ENCODE results near the gene MCCC1.
"Not testable (repeated sequence)": the region's sequence is repeated elsewhere in the genome, so short reads cannot be mapped to it uniquely, and the experiment has no call there.

The MCCC1 gene

GRCh38 chr3:183046883-183047282 is 52.4 kb downstream of the MCCC1 start:
- DNase-seq (ENCODE audit: low read depth in 2 of 2) = no peak

GRCh38 chr3:183044547-183045229 is 54.6 kb downstream of the MCCC1 start:
- DNase-seq (ENCODE audit: low read depth in 2 of 2) = no peak

GRCh38 chr3:183038757-183039156 is 60.5 kb downstream of the MCCC1 start:
- DNase-seq (ENCODE audit: low read depth in 2 of 2) = no peak

- no peak for DNase-seq (ENCODE audit: low read depth in 2 of 2)
Measured at GRCh38 chr3:183038221-183038620, 61.1 kb downstream of the MCCC1 start.

- no peak for DNase-seq (ENCODE audit: low read depth in 2 of 2)
Measured at GRCh38 chr3:183033746-183034145, 65.5 kb downstream of the MCCC1 start.

GRCh38 chr3:183032880-183033555 is 66.3 kb downstream of the MCCC1 start:
- no peak for DNase-seq (ENCODE audit: low read depth in 2 of 2)

GRCh38 chr3:183031826-183032225 is 67.5 kb downstream of the MCCC1 start:
- DNase-seq (ENCODE audit: low read depth in 2 of 2) = no peak

- DNase-seq (ENCODE audit: low read depth in 2 of 2) = no peak
Measured at GRCh38 chr3:183028416-183028815, 70.9 kb downstream of the MCCC1 start.

GRCh38 chr3:183027276-183027675 is 72.0 kb downstream of the MCCC1 start:
- no peak for DNase-seq (ENCODE audit: low read depth in 2 of 2)

- no peak for DNase-seq (ENCODE audit: low read depth in 2 of 2)
Measured at GRCh38 chr3:183022936-183023516, 76.3 kb downstream of the MCCC1 start.

- DNase-seq (ENCODE audit: low read depth in 2 of 2) = no peak
Measured at GRCh38 chr3:183018421-183019192, 80.7 kb downstream of the MCCC1 start.

GRCh38 chr3:183015185-183015584 is 84.1 kb downstream of the MCCC1 start:
- DNase-seq (ENCODE audit: low read depth in 2 of 2) = no peak

GRCh38 chr3:183013856-183014255 is 85.4 kb downstream of the MCCC1 start:
- DNase-seq (ENCODE audit: low read depth in 2 of 2) = no peak

GRCh38 chr3:183013074-183013473 is 86.2 kb downstream of the MCCC1 start:
- DNase-seq (ENCODE audit: low read depth in 2 of 2) = no peak

GRCh38 chr3:183008800-183009199 is 90.5 kb downstream of the MCCC1 start:
- no peak for DNase-seq (ENCODE audit: low read depth in 2 of 2)

GRCh38 chr3:183008303-183008702 is 91.0 kb downstream of the MCCC1 start:
- no peak for DNase-seq (ENCODE audit: low read depth in 2 of 2)

- DNase-seq (ENCODE audit: low read depth in 2 of 2) = no peak
Measured at GRCh38 chr3:183006396-183007002, 92.8 kb downstream of the MCCC1 start.

GRCh38 chr3:182999767-183000166 is 99.5 kb downstream of the MCCC1 start:
- no peak for DNase-seq (ENCODE audit: low read depth in 2 of 2)

- DNase-seq (ENCODE audit: low read depth in 2 of 2) = not testable (repeated sequence)
Measured at GRCh38 chr3:182993486-182994201, 105.7 kb downstream of the MCCC1 start.

GRCh38 chr3:182989566-182989965 is 109.7 kb downstream of the MCCC1 start:
- no peak for DNase-seq (ENCODE audit: low read depth in 2 of 2)

GRCh38 chr3:182986021-182986420 is 113.3 kb downstream of the MCCC1 start:
- DNase-seq (ENCODE audit: low read depth in 2 of 2) = no peak
